CD1c-positive myeloid dendritic cell (primary cell): ENCODE results near the gene FCGBP.
A peak's percentile ranks its signal among the peaks of the same experiment; 100 is the strongest.
"Not testable (repeated sequence)": the region's sequence is repeated elsewhere in the genome, so short reads cannot be mapped to it uniquely, and the experiment has no call there.

ENCODE experiments used
- DNase-seq: peaks from one replicate; pipeline ENCODE4 v3.0.0-alpha.2; 2016; ENCODE audit errors: extremely low spot score

The FCGBP gene

GRCh38 chr19:39934584-39935363 is at the start of gene FCGBP:
TSS of gene FCGBP (minus strand) at chr19:39934634.
- DNase-seq, result no peak

GRCh38 chr19:39983695-39984300 is 49.4 kb upstream of the FCGBP start:
- DNase-seq, result no peak

GRCh38 chr19:39982883-39983282 is 48.4 kb upstream of the FCGBP start:
- no peak for DNase-seq

- DNase-seq, result no peak
These were observed 40.1 kb upstream of the FCGBP start for GRCh38 chr19:39974377-39975155.

- no peak for DNase-seq
These were observed 37.1 kb upstream of the FCGBP start for GRCh38 chr19:39971380-39972035.

GRCh38 chr19:39970675-39971379 is 36.4 kb upstream of the FCGBP start, which contains the start of gene PSMC4:
TSS of gene PSMC4 (plus strand) at chr19:39971165. CDS start at chr19:39971203, 38 bp downstream.
- peak; percentile 99 for DNase-seq

GRCh38 chr19:39970425-39970674 is 35.9 kb upstream of the FCGBP start:
- no peak for DNase-seq

GRCh38 chr19:39969681-39970424 is 35.4 kb upstream of the FCGBP start:
- DNase-seq, result no peak

GRCh38 chr19:39969266-39969665 is 34.8 kb upstream of the FCGBP start:
- no peak for DNase-seq

GRCh38 chr19:39968789-39969188 is 34.4 kb upstream of the FCGBP start:
- no peak for DNase-seq

- no peak for DNase-seq
These were observed 33.1 kb upstream of the FCGBP start for GRCh38 chr19:39967561-39967960.

GRCh38 chr19:39966617-39967016 is 32.2 kb upstream of the FCGBP start:
- no peak for DNase-seq

- DNase-seq, result no peak
These were observed 29.5 kb upstream of the FCGBP start for GRCh38 chr19:39963898-39964297.

GRCh38 chr19:39959407-39959806 is 25.0 kb upstream of the FCGBP start:
- not testable (repeated sequence) for DNase-seq

GRCh38 chr19:39958942-39959341 is 24.5 kb upstream of the FCGBP start:
- not testable (repeated sequence) for DNase-seq

- not testable (repeated sequence) for DNase-seq
These were observed 23.5 kb upstream of the FCGBP start for GRCh38 chr19:39957886-39958285.

GRCh38 chr19:39953915-39954314 is 19.5 kb upstream of the FCGBP start:
- no peak for DNase-seq

GRCh38 chr19:39951686-39952085 is 17.3 kb upstream of the FCGBP start:
- no peak for DNase-seq

- DNase-seq, result no peak
These were observed 16.7 kb upstream of the FCGBP start for GRCh38 chr19:39951065-39951650.

- DNase-seq, result no peak
These were observed 14.8 kb upstream of the FCGBP start for GRCh38 chr19:39949026-39949747.
